Endothelial cell of umbilical vein (primary cell): ENCODE results near the gene KCNK2. TPM values are rescaled to one million over a fixed set of nuclear protein-coding genes. Genes with fewer than 3 reads are reported as not detected.

Experiments used
- BruUV-seq: library from RNA; stranded (reverse); fragments of 400-500 nt; replicated peaks from 2 replicates; lab custom pipeline; 2021; lab: Mats Ljungman, UMichigan
- CTCF ChIA-PET: fragments of 300-600, 350-600 bp; sonication (Branson Sonifier 250); formaldehyde crosslinking; loops from one replicate; lab custom pipeline; 2021; ENCODE audit warnings: antibody characterized with exemption, inconsistent platforms; lab: Charles Lee
- POLR2A ChIA-PET: fragments of 300-600, 350-600 bp; sonication (Branson Sonifier 250); formaldehyde crosslinking; loops from one replicate; lab custom pipeline; 2021; ENCODE audit warnings: antibody characterized with exemption, inconsistent platforms; lab: Charles Lee
- DNase-seq: peaks from one replicate; pipeline ENCODE4 v3.0.0-alpha.2; 2011; ENCODE audit warnings: low read depth, low spot score
- FAIRE-seq: peaks from 2 replicates; lab custom pipeline; 2011; peaks lifted over from hg19 to GRCh38; lab: Jason Lieb, UNC
- H2AFZ ChIP-seq: 2 replicates; pipeline ENCODE4 v1.6.0; 2012; ENCODE audit warnings: low read depth, low read length, control low read depth, inconsistent platforms
- H3K27ac ChIP-seq: 2 replicates; pipeline ENCODE4 v1.5.1; 2011; ENCODE audit warnings: low read depth, mild to moderate bottlenecking, control low read depth, low read length, moderate library complexity; ENCODE audit not compliant: insufficient read depth
- H3K27me3 ChIP-seq, 2 experiments: 2 replicates each; pipeline versions ENCODE4 v1.6.0 to v1.6.1; 2011; ENCODE audit warnings: low read length in 2 of 2, mixed read lengths in 1 of 2; ENCODE audit not compliant: control insufficient read depth in 2 of 2, insufficient read depth in 2 of 2
- H3K36me3 ChIP-seq, 2 experiments: 2 replicates in 1 of 2; 3 replicates in 1 of 2; pipeline ENCODE4 v1.5.1; 2011; ENCODE audit warnings: low read length in 2 of 2, mild to moderate bottlenecking in 1 of 2, moderate library complexity in 1 of 2; ENCODE audit not compliant: control insufficient read depth in 2 of 2, insufficient read depth in 2 of 2; ENCODE audit errors: extremely low read depth in 1 of 2
- H3K4me1 ChIP-seq: 3 replicates; pipeline ENCODE4 v1.5.1; 2011; ENCODE audit warnings: mild to moderate bottlenecking, low read length; ENCODE audit not compliant: control insufficient read depth, insufficient read depth; ENCODE audit errors: extremely low read depth
- H3K4me2 ChIP-seq: 2 replicates; pipeline ENCODE4 v1.6.1; 2011; ENCODE audit warnings: low read length, control low read depth, mixed read lengths; ENCODE audit not compliant: insufficient read depth
- H3K4me3 ChIP-seq, 3 experiments: fragments of 200-600 bp in 1 of 3; sonication (generic), shearing (Covaris generic) in 1 of 3; replicated peaks in 1 of 3; 2 replicates each; pipeline ENCODE4 v1.5.1; 2011 to 2016; ENCODE audit warnings: control low read depth in 3 of 3, low read length in 3 of 3, mild to moderate bottlenecking in 2 of 3, inconsistent platforms in 1 of 3, low read depth in 1 of 3, moderate library complexity in 1 of 3; ENCODE audit not compliant: insufficient read depth in 1 of 3
- H3K79me2 ChIP-seq: 2 replicates; pipeline ENCODE4 v1.6.0; 2012; ENCODE audit warnings: low read length, inconsistent platforms; ENCODE audit not compliant: control insufficient read depth, insufficient read depth
- H3K9ac ChIP-seq: replicated peaks from 2 replicates; pipeline ENCODE3; 2011; ENCODE audit warnings: low read length, control low read depth; ENCODE audit not compliant: insufficient read depth; ENCODE audit errors: extremely low read depth
- H3K9me1 ChIP-seq: replicated peaks from 3 replicates; pipeline ENCODE4 v1.6.0; 2011; ENCODE audit warnings: mild to moderate bottlenecking, low read length; ENCODE audit not compliant: control insufficient read depth, insufficient read depth; ENCODE audit errors: extremely low read depth
- H3K9me3 ChIP-seq: replicated peaks from 2 replicates; pipeline ENCODE4 v1.5.1; 2012; ENCODE audit warnings: low read length, inconsistent platforms; ENCODE audit not compliant: control insufficient read depth, insufficient read depth
- H4K20me1 ChIP-seq: replicated peaks from 2 replicates; pipeline ENCODE3; 2011; ENCODE audit warnings: mild to moderate bottlenecking, low read length; ENCODE audit not compliant: control insufficient read depth, insufficient read depth; ENCODE audit errors: extremely low read depth
- CTCF ChIP-seq, 2 donors: IDR thresholded peaks; 1 replicate in 1 of 2; 2 replicates in 1 of 2; pipeline ENCODE4 v1.5.1; 2011; ENCODE audit warnings: low read length in 2 of 2, mild to moderate bottlenecking in 2 of 2, moderate library complexity in 2 of 2, control low read depth in 1 of 2, inconsistent platforms in 1 of 2, low read depth in 1 of 2; ENCODE audit not compliant: insufficient read depth in 1 of 2; ENCODE audit errors: extremely low read depth in 1 of 2
- FOS ChIP-seq: IDR thresholded peaks from 2 replicates; pipeline ENCODE4 v1.6.1; 2011; ENCODE audit warnings: mild to moderate bottlenecking, low read length, moderate library complexity, borderline replicate concordance; ENCODE audit not compliant: insufficient read depth
- GATA2 ChIP-seq: IDR thresholded peaks from 2 replicates; pipeline ENCODE4 v1.7.0; 2011; ENCODE audit warnings: low read depth, mild to moderate bottlenecking, moderate library complexity, mixed read lengths, low read length; ENCODE audit not compliant: insufficient read length, insufficient read depth
- JUN ChIP-seq: IDR thresholded peaks from 2 replicates; pipeline ENCODE4 v1.6.1; 2011; ENCODE audit warnings: borderline replicate concordance, low read depth; ENCODE audit not compliant: insufficient read length, insufficient read depth
- MAX ChIP-seq: IDR thresholded peaks from 2 replicates; pipeline ENCODE4 v1.6.1; 2011; ENCODE audit not compliant: insufficient read depth, insufficient read length
- MYC ChIP-seq: IDR thresholded peaks from one replicate; pipeline ENCODE4 v1.6.1; 2011; ENCODE audit warnings: mild to moderate bottlenecking, low read depth, low read length
- POLR2A ChIP-seq: IDR thresholded peaks from 2 replicates; pipeline ENCODE4 v1.6.1; 2012; ENCODE audit warnings: low read depth, mild to moderate bottlenecking, control low read depth, low read length
- POLR2AphosphoS5 ChIP-seq: IDR thresholded peaks from 2 replicates; pipeline ENCODE4 v1.6.1; 2012; ENCODE audit warnings: low read depth, mild to moderate bottlenecking, control low read depth, low read length, moderate library complexity; ENCODE audit not compliant: insufficient read depth
- dilution Hi-C: fragments of 300-500 bp; cut with MboI; formaldehyde crosslinking; loops from one replicate; pipeline ENCODE4 v1.15.0; 2019; ENCODE audit warnings: low sequenced_read_pairs; ENCODE audit not compliant: extremely low pct_ligation_motif_present
- intact Hi-C: fragments of 100-400 bp; cut with micrococcal nuclease; formaldehyde crosslinking; loops from one replicate; pipeline ENCODE4 v1.10.0; 2022
- polyA plus RNA-seq, 4 experiments: library from polyadenylated mRNA; depleted of rRNA in 3 of 4; stranded (reverse) in 3 of 4; unstranded in 1 of 4; fragments of >200 nt; gene quantifications; 2 replicates each; pipeline versions ENCODE4 v1.2.1 to v1.2.3, GENCODE V29; 2011 to 2012; ENCODE audit warnings: missing spikeins in 1 of 4
- total RNA-seq: library from RNA; stranded (reverse); gene quantifications from 2 replicates; pipeline ENCODE4 v1.2.3, GENCODE V29; 2021

KCNK2 gene
- total and polyA plus RNA-seq, 2 donors (not counting 3 experiments of a cell fraction or from before 2014, with no cell fraction given) = 0.08 to 0.46 TPM

GRCh38 chr1:215119719-215120365 lies 37.3 kb downstream of the KCNK2 start:
- no peak for FAIRE-seq
- intact Hi-C loops = no loop called here
- no peak overlapping the region for H3K4me2 ChIP-seq
- ChIA-PET POLR2A (no interaction called here), CTCF (no interaction called here)
- BruUV-seq = no TSS peak
- no peaks in the 10 kb centered on the region for H4K20me1 ChIP-seq
- H3K4me1 ChIP-seq = peaks cover 7% of the 10 kb centered on the region
- H3K9ac ChIP-seq = no peak overlapping the region
- H3K36me3 ChIP-seq = no peaks in the 10 kb centered on the region
- no peaks in the 10 kb centered on the region for H3K79me2 ChIP-seq
- H2AFZ ChIP-seq = no peak overlapping the region
- no peaks in the 10 kb centered on the region for H3K9me3 ChIP-seq
- TF ChIP-seq CTCF (IDR thresholded peaks at IDR 0.05; ENCODE audit: extremely low read depth in 1 of 2, insufficient read depth in 1 of 2, low read depth in 1 of 2, low read length in 2 of 2) = no peak
- no peak for TF ChIP-seq FOS
- no peak for TF ChIP-seq POLR2A
- TF ChIP-seq MAX = no peak
- TF ChIP-seq GATA2 = no peak
- TF ChIP-seq POLR2AphosphoS5 = no peak
- no peak for TF ChIP-seq MYC
- no peak for TF ChIP-seq JUN
- no peak for DNase-seq
- H3K9me1 ChIP-seq = no peaks in the 10 kb centered on the region
- no peak overlapping the region for H3K27ac ChIP-seq
- dilution Hi-C loops = no loop called here
- no peak overlapping the region for H3K4me3 ChIP-seq
- no peaks in the 10 kb centered on the region for H3K27me3 ChIP-seq
